Tracheal epithelial cell (primary cell): ENCODE results near the gene ITM2C. TPM values are rescaled to one million over a fixed set of nuclear protein-coding genes. Genes with fewer than 3 reads are reported as not detected.

Source experiments
- total RNA-seq: library from RNA; depleted of rRNA; stranded (reverse); fragments of >200 nt; gene quantifications from 2 replicates; pipeline ENCODE4 v1.2.1, GENCODE V29; 2014

Gene ITM2C
- 19.8 and 25.3 TPM in 2 replicates for total RNA-seq

GRCh38 chr2:230864605-230865306 is at the start of gene ITM2C:
TSS of gene ITM2C (plus strand) at chr2:230864942. CDS start at chr2:230865026, 84 bp downstream.

GRCh38 chr2:230924470-230925341 is 60.0 kb downstream of the ITM2C start, which contains the start of gene GPR55:
TSS of gene GPR55 (minus strand) at chr2:230925242. CDS start at chr2:230910962, 14,280 bp downstream.

Other genes starting within 250 kb of the ITM2C start
- gene CAB39, start 152.1 kb upstream of the ITM2C start, total RNA-seq = 112 and 115 TPM in 2 replicates
- gene GPR55, start 60.3 kb downstream of the ITM2C start, total RNA-seq = under 0.01 TPM in 1 of 2 replicates, not detected in the other
- not detected in 2 replicates for gene SPATA3, start 131.2 kb downstream of the ITM2C start, total RNA-seq
- 0.24 TPM in 1 of 2 replicates, not detected in the other for gene C2orf72, start 172.6 kb downstream of the ITM2C start, total RNA-seq
- gene PSMD1, start 191.9 kb downstream of the ITM2C start, total RNA-seq = 53.9 and 68.7 TPM in 2 replicates